Measurements from ENCODE around the gene RGS3.

RGS3 gene

GRCh38 chr9:113572076-113572861, 108.7 kb downstream of the RGS3 start:
- DNase-seq (ENCODE audit: extremely low read depth, low read depth) = no peak
- TF ChIP-seq, protein P1, sequence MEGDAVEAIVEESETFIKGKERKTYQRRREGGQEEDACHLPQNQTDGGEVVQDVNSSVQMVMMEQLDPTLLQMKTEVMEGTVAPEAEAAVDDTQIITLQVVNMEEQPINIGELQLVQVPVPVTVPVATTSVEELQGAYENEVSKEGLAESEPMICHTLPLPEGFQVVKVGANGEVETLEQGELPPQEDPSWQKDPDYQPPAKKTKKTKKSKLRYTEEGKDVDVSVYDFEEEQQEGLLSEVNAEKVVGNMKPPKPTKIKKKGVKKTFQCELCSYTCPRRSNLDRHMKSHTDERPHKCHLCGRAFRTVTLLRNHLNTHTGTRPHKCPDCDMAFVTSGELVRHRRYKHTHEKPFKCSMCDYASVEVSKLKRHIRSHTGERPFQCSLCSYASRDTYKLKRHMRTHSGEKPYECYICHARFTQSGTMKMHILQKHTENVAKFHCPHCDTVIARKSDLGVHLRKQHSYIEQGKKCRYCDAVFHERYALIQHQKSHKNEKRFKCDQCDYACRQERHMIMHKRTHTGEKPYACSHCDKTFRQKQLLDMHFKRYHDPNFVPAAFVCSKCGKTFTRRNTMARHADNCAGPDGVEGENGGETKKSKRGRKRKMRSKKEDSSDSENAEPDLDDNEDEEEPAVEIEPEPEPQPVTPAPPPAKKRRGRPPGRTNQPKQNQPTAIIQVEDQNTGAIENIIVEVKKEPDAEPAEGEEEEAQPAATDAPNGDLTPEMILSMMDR (IDR thresholded peaks at IDR 0.05; ENCODE audit: low read depth, low read length) = no peak

GRCh38 chr9:113573046-113573958, 109.8 kb downstream of the RGS3 start:
- TF ChIP-seq, protein P1 (IDR thresholded peaks at IDR 0.05; ENCODE audit: low read depth, low read length) = no peak
- DNase-seq (ENCODE audit: extremely low read depth, low read depth) = no peak

DNA sequence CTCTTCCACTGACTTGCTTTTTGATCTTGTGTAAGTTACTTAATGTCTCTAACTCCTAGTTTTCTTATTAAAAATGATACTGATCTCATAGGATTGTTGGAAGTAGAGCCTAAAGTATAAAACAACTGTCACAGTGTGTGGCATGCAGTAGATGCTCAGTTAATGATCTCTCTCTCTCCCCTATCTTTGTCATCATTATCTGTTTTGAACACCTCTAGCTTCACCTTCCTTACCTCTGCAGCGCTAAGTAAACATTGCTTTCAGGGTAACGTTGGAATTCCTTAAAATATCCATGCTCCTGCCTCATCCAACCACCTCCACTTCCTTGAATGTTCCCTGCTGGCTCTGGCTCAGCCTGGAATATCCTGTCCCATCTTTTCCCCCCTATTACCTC, 110.4 kb downstream of the RGS3 start:
- TF ChIP-seq, protein P1 (IDR thresholded peaks at IDR 0.05; ENCODE audit: low read depth, low read length) = no peak
- DNase-seq (ENCODE audit: extremely low read depth, low read depth) = no peak

DNA sequence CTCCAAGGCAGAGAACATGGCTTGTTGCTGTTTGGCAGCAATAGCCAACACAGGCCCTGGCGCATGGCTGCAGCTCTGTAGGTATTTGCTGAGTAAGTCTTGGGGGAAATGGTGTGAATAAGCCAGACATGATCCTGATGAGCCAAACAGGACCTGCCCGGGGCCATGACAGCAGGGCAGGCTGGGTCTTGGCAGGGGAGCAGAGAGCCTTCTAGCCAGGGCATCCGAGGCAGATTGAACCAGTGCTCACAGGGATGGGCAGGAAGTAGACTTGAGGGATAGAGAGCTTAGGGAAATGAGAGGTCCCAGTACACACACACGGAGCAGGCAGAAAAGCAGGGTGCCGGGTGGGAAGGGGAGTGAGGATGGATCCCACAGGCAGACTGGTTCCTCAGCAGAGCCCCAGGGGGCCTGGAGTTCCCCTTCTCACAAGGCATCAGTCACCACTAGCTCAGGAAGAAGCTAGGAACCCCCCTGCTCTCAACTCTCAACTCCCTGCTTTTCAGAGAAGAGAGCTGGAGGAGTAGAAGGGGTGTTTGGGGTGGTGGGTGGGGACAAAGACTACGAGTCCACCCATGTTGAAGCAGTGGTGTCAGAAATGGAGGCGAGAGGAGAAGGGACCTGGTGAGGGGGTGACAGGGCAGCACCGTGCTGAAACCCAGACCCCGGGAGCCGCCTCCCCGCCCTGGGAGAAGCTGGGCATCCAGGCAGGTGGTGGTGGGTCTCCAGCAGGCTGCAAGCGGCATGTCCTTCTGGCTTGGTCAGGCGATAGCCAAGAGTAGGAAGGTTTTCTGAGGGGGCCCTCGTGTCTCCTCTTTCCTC, 111.1 kb downstream of the RGS3 start:
- TF ChIP-seq, protein P1 (IDR thresholded peaks at IDR 0.05; ENCODE audit: low read depth, low read length) = no peak
- DNase-seq (ENCODE audit: extremely low read depth, low read depth) = no peak

DNA sequence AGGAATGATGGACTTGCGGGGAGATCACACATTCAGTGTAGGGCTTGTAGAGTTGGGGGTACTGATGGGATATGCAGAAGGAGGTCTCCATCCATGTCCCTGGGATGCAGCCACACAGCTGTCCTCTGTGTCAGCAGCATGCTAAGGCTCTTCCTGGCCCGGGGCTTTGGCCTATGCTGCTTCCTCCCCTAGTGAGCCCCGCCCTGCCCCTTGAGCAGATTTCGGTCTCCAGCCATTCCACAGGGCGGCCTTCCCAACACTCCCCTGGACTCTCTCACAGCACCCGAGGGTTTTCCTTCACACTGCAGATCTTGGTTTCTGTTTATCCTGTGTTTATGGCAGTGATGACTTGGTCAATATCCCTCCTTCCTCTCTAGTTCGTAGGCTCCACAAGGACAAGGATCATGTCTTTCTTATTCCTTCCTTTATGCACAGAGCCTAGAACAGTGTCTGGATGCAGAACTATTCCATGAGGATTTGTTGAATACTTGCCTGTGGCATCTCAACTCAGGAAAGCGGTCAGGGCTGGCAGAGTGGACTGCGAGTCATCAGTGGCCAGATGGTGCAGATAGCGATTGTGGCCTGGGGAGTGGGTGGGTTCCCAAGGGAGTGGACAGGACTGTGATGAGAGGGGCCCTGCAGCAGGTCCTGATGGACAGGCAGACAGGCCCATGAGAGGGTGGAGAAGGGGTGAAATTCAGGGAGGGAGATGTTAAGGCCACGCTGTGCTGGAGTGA, 114.2 kb downstream of the RGS3 start:
- no peak for DNase-seq (ENCODE audit: extremely low read depth, low read depth)
- TF ChIP-seq, protein P1 (IDR thresholded peaks at IDR 0.05; ENCODE audit: low read depth, low read length) = no peak

- no peak for DNase-seq (ENCODE audit: extremely low read depth, low read depth)
- TF ChIP-seq, protein P1 (IDR thresholded peaks at IDR 0.05; ENCODE audit: low read depth, low read length) = no peak
Observed at GRCh38 chr9:113578279-113578865, 114.8 kb downstream of the RGS3 start.
